ENCODE data around the gene CAPN9.

Gene CAPN9

DNA sequence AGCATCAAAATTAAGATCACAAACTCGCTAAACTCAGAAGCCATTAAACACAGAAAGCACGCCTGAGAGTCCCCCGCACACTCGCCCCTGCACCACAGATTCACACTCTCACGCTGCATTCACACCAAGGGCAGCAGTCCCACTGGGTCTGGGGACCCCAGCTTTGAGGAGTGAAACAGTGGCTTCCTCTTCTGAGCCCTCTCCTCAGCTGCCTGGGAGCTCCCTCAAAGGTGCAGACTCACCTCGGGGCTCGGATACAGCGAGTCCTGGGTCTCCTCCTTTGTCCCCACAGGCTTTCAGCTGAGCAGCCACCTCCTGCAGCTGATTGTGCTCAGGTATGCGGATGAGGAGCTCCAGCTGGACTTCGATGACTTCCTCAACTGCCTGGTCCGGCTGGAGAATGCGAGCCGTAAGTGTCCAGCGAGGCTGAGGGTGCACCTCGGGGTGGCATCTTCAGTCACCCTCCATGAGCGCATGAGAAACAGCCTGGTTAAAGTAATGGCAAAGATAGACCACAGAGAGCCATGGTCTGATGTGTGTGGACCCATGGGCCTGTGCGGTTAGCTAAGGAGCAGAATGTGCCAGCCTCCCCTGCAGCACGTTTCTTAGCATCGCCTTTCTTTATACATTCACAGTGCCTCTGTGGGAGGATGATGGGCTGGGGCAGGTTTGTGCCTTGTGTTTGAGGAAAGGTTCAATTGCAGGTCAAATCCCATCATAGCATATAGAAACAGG, 47.9 kb downstream of the CAPN9 start:
- ChIA-PET POLR2A (no interaction called here), CTCF (interaction anchor here (0.6 kb wide), 2 partner anchors 153 to 415 kb away, joined by 3 read pairs; no protein-coding TSS in a partner anchor)
- no peaks in the 10 kb centered on the region for H3K4me1 ChIP-seq (ENCODE audit: control insufficient read depth, insufficient read depth, low read length)
- H3K9me3 ChIP-seq (ENCODE audit: control insufficient read depth, insufficient read depth, low read depth, low read length), result no peaks in the 10 kb centered on the region
- H3K27ac ChIP-seq (ENCODE audit: extremely low read depth, low read depth, low read length), result no peak overlapping the region
- TF ChIP-seq, protein P1, sequence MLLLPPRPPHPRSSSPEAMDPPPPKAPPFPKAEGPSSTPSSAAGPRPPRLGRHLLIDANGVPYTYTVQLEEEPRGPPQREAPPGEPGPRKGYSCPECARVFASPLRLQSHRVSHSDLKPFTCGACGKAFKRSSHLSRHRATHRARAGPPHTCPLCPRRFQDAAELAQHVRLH (tag by site-specific recombination; IDR thresholded peaks at IDR 0.05), result no peak
- no peak for TF ChIP-seq ZNF248 (tag by site-specific recombination; IDR thresholded peaks at IDR 0.05)
- TF ChIP-seq YY1 (tag by site-specific recombination; IDR thresholded peaks at IDR 0.05), result no peak
- no peak for TF ChIP-seq ZNF221 (tag by site-specific recombination; IDR thresholded peaks at IDR 0.05; ENCODE audit: borderline replicate concordance)
- TF ChIP-seq, protein P2, sequence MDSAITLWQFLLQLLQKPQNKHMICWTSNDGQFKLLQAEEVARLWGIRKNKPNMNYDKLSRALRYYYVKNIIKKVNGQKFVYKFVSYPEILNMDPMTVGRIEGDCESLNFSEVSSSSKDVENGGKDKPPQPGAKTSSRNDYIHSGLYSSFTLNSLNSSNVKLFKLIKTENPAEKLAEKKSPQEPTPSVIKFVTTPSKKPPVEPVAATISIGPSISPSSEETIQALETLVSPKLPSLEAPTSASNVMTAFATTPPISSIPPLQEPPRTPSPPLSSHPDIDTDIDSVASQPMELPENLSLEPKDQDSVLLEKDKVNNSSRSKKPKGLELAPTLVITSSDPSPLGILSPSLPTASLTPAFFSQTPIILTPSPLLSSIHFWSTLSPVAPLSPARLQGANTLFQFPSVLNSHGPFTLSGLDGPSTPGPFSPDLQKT (IDR thresholded peaks at IDR 0.05; ENCODE audit: borderline replicate concordance, low read depth, low read length), result no peak
- no peak for TF ChIP-seq ZNF133 (tag by site-specific recombination; IDR thresholded peaks at IDR 0.05)
- TF ChIP-seq ZNF664 (tag by site-specific recombination; IDR thresholded peaks at IDR 0.05), result no peak
- TF ChIP-seq, protein P3, sequence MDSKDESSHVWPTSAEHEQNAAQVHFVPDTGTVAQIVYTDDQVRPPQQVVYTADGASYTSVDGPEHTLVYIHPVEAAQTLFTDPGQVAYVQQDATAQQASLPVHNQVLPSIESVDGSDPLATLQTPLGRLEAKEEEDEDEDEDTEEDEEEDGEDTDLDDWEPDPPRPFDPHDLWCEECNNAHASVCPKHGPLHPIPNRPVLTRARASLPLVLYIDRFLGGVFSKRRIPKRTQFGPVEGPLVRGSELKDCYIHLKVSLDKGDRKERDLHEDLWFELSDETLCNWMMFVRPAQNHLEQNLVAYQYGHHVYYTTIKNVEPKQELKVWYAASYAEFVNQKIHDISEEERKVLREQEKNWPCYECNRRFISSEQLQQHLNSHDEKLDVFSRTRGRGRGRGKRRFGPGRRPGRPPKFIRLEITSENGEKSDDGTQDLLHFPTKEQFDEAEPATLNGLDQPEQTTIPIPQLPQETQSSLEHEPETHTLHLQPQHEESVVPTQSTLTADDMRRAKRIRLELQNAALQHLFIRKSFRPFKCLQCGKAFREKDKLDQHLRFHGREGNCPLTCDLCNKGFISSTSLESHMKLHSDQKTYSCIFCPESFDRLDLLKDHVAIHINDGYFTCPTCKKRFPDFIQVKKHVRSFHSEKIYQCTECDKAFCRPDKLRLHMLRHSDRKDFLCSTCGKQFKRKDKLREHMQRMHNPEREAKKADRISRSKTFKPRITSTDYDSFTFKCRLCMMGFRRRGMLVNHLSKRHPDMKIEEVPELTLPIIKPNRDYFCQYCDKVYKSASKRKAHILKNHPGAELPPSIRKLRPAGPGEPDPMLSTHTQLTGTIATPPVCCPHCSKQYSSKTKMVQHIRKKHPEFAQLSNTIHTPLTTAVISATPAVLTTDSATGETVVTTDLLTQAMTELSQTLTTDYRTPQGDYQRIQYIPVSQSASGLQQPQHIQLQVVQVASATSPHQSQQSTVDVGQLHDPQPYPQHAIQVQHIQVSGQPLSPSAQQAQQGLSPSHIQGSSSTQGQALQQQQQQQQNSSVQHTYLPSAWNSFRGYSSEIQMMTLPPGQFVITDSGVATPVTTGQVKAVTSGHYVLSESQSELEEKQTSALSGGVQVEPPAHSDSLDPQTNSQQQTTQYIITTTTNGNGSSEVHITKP (tag by site-specific recombination; IDR thresholded peaks at IDR 0.05), result no peak
- TF ChIP-seq, protein P4, sequence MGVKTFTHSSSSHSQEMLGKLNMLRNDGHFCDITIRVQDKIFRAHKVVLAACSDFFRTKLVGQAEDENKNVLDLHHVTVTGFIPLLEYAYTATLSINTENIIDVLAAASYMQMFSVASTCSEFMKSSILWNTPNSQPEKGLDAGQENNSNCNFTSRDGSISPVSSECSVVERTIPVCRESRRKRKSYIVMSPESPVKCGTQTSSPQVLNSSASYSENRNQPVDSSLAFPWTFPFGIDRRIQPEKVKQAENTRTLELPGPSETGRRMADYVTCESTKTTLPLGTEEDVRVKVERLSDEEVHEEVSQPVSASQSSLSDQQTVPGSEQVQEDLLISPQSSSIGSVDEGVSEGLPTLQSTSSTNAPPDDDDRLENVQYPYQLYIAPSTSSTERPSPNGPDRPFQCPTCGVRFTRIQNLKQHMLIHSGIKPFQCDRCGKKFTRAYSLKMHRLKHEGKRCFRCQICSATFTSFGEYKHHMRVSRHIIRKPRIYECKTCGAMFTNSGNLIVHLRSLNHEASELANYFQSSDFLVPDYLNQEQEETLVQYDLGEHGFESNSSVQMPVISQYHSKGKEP (tag by site-specific recombination; IDR thresholded peaks at IDR 0.05), result no peak
- TF ChIP-seq ZNF24 (tag by site-specific recombination; IDR thresholded peaks at IDR 0.05), result no peak
- no peak for TF ChIP-seq WT1 (tag by site-specific recombination; IDR thresholded peaks at IDR 0.05)
- no peak for TF ChIP-seq ZNF274 (IDR thresholded peaks at IDR 0.05; ENCODE audit: low read length)
- no peak for TF ChIP-seq ZNF274 (tag by site-specific recombination; IDR thresholded peaks at IDR 0.05; ENCODE audit: borderline replicate concordance)
- TF ChIP-seq, protein P5, sequence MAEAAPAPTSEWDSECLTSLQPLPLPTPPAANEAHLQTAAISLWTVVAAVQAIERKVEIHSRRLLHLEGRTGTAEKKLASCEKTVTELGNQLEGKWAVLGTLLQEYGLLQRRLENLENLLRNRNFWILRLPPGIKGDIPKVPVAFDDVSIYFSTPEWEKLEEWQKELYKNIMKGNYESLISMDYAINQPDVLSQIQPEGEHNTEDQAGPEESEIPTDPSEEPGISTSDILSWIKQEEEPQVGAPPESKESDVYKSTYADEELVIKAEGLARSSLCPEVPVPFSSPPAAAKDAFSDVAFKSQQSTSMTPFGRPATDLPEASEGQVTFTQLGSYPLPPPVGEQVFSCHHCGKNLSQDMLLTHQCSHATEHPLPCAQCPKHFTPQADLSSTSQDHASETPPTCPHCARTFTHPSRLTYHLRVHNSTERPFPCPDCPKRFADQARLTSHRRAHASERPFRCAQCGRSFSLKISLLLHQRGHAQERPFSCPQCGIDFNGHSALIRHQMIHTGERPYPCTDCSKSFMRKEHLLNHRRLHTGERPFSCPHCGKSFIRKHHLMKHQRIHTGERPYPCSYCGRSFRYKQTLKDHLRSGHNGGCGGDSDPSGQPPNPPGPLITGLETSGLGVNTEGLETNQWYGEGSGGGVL (tag by site-specific recombination; IDR thresholded peaks at IDR 0.05), result no peak
- no peak for TF ChIP-seq ZBTB17 (tag by site-specific recombination; IDR thresholded peaks at IDR 0.05)
- TF ChIP-seq HOXA7 (CRISPR knock-in tag; IDR thresholded peaks at IDR 0.05; ENCODE audit: borderline replicate concordance), result no peak
- TF ChIP-seq ZNF324 (tag by site-specific recombination; IDR thresholded peaks at IDR 0.05), result no peak
- no peak overlapping the region for H3K4me3 ChIP-seq (ENCODE audit: low read depth, low read length)
- no peaks in the 10 kb centered on the region for H3K36me3 ChIP-seq (ENCODE audit: control insufficient read depth in 2 of 2, insufficient read depth in 1 of 2, low read length in 2 of 2)
